Keratinocyte (primary cell): ENCODE data around the gene MAD1L1. TPM values are rescaled to one million over a fixed set of nuclear protein-coding genes. Genes with fewer than 3 reads are reported as not detected.

Experiments
- DNase-seq: peaks from one replicate; pipeline ENCODE4 v3.0.0-alpha.2; 2011; ENCODE audit warnings: low read depth, missing footprints, low spot score
- FAIRE-seq: peaks from 2 replicates; lab custom pipeline; 2011; peaks lifted over from hg19 to GRCh38; lab: Jason Lieb, UNC
- H2AFZ ChIP-seq: 2 replicates; pipeline ENCODE4 v1.6.0; 2012; ENCODE audit warnings: low read length, control low read depth, inconsistent platforms; ENCODE audit not compliant: control insufficient read depth
- H3K27ac ChIP-seq: 2 replicates; pipeline ENCODE4 v1.5.1; 2011; ENCODE audit warnings: low read length; ENCODE audit not compliant: control insufficient read depth, insufficient read depth
- H3K27me3 ChIP-seq: 3 replicates; pipeline ENCODE4 v1.6.0; 2011; ENCODE audit warnings: low read length; ENCODE audit not compliant: control insufficient read depth, insufficient read depth; ENCODE audit errors: extremely low read depth
- H3K36me3 ChIP-seq, 2 experiments: 2 replicates in 1 of 2; 3 replicates in 1 of 2; pipeline ENCODE4 v1.5.1; 2011; ENCODE audit warnings: low read length in 2 of 2, mild to moderate bottlenecking in 1 of 2; ENCODE audit not compliant: control insufficient read depth in 2 of 2, insufficient read depth in 2 of 2; ENCODE audit errors: extremely low read depth in 1 of 2
- H3K4me1 ChIP-seq: 3 replicates; pipeline ENCODE4 v1.5.1; 2011; ENCODE audit warnings: low read length; ENCODE audit not compliant: control insufficient read depth, insufficient read depth; ENCODE audit errors: extremely low read depth
- H3K4me2 ChIP-seq: 3 replicates; pipeline ENCODE4 v1.6.0; 2011; ENCODE audit warnings: low read depth, low read length; ENCODE audit not compliant: control insufficient read depth, insufficient read depth; ENCODE audit errors: extremely low read depth
- H3K4me3 ChIP-seq, 3 experiments: fragments of 200-600 bp in 1 of 3; sonication (generic) in 1 of 3; 2 replicates in 2 of 3; 3 replicates in 1 of 3; pipeline ENCODE4 v1.5.1; 2011 to 2016; ENCODE audit warnings: low read length in 3 of 3, mild to moderate bottlenecking in 3 of 3, control low read depth in 2 of 3, inconsistent platforms in 1 of 3, low read depth in 1 of 3, mixed read lengths in 1 of 3, mixed run types in 1 of 3, moderate library complexity in 1 of 3; ENCODE audit not compliant: control insufficient read depth in 2 of 3, insufficient read depth in 2 of 3; ENCODE audit errors: extremely low read depth in 1 of 3
- H3K79me2 ChIP-seq: 2 replicates; pipeline ENCODE4 v1.6.0; 2012; ENCODE audit warnings: low read length; ENCODE audit not compliant: control insufficient read depth, insufficient read depth
- H3K9ac ChIP-seq: 3 replicates; pipeline ENCODE4 v1.6.0; 2011; ENCODE audit warnings: low read length; ENCODE audit not compliant: control insufficient read depth, insufficient read depth; ENCODE audit errors: extremely low read depth
- H3K9me1 ChIP-seq: 3 replicates; pipeline ENCODE4 v1.6.0; 2011; ENCODE audit warnings: low read length; ENCODE audit not compliant: control insufficient read depth, insufficient read depth; ENCODE audit errors: extremely low read depth
- H3K9me3 ChIP-seq: 2 replicates; pipeline ENCODE4 v1.5.1; 2012; ENCODE audit warnings: low read depth, low read length; ENCODE audit not compliant: control insufficient read depth
- H4K20me1 ChIP-seq: 3 replicates; pipeline ENCODE4 v1.6.0; 2011; ENCODE audit warnings: low read length; ENCODE audit not compliant: control insufficient read depth, insufficient read depth; ENCODE audit errors: extremely low read depth
- EZH2 ChIP-seq: IDR thresholded peaks from one replicate; pipeline ENCODE4 v1.6.1; 2012; ENCODE audit warnings: inconsistent platforms, mild to moderate bottlenecking, low read length, moderate library complexity
- dilution Hi-C: fragments of 300-500 bp; cut with MboI; formaldehyde crosslinking; loops from one replicate; pipeline ENCODE4 v1.7.0; 2020; ENCODE audit warnings: low sequenced_read_pairs; ENCODE audit not compliant: extremely low pct_ligation_motif_present
- polyA plus RNA-seq, 5 experiments: library from polyadenylated mRNA; depleted of rRNA in 3 of 5; stranded (reverse) in 3 of 5; stranded (forward) in 1 of 5; unstranded in 1 of 5; fragments of >200 nt; gene quantifications; 1 replicate in 1 of 5; 2 replicates in 3 of 5; 3 replicates in 1 of 5; pipeline versions ENCODE4 v1.2.1 to v1.2.3, GENCODE V29; 2011 to 2012; ENCODE audit warnings: missing spikeins in 2 of 5, low read depth in 1 of 5, low replicate concordance in 1 of 5
- TF ChIP-seq, protein P1 (sequence below), 3 experiments: IDR thresholded peaks in 1 of 3; conservative IDR thresholded peaks in 1 of 3; optimal IDR thresholded peaks in 1 of 3; 2 replicates in 2 of 3; 3 replicates in 1 of 3; pipeline versions ENCODE3 to v1.5.1; 2011; ENCODE audit warnings: low read length in 3 of 3, mild to moderate bottlenecking in 3 of 3, moderate library complexity in 2 of 3, control low read depth in 1 of 3, inconsistent platforms in 1 of 3; ENCODE audit not compliant: insufficient read depth in 2 of 3; ENCODE audit errors: extremely low read depth in 1 of 3

Gene MAD1L1
- polyA plus RNA-seq, 1 donor (not counting 4 experiments of a cell fraction or from before 2014, with no cell fraction given): 18.0 TPM

DNA sequence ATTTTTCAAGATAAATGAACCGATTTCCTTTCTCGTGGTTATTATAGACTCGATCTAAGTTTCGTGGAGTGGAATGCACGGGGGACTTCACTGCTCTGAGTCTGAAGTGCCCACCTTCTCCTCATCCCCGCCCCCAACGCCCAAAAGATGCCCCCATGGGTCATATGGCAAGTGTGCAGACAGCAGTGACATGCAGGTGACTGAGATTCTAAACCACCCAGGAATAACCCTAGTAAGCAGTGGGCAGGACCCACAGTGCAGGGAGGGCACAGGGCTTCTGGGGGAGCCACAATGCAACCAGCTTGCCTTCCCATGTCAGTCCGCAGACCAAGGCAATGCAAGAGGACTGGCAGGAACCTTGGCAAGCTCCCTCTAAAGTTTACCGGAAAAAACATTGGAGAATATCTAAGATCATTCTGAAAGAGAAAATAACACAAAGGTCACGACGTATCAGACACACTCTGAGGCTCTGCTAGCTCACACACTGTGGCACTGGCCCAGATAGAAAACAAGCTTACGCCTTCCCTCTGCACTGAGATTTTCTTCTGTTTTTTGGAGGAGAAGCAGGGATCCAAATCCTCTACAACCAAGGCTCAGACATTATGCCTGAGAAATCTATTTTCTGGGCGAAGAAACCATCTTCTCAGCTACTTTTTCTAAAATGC is 239.6 kb downstream of the MAD1L1 start:
- Histone ChIP-seq H3K36me3 (no peaks in the 10 kb centered on the region), H3K79me2 (no peaks in the 10 kb centered on the region), H3K9me1 (no peaks in the 10 kb centered on the region), H3K9ac (no peak overlapping the region), H3K4me1 (no peaks in the 10 kb centered on the region), H3K27ac (no peak overlapping the region), H3K9me3 (no peaks in the 10 kb centered on the region), H4K20me1 (no peaks in the 10 kb centered on the region), H3K4me3 (no peak overlapping the region), H3K27me3 (no peaks in the 10 kb centered on the region), H3K4me2 (no peak overlapping the region), H2AFZ (no peak overlapping the region)
- FAIRE-seq (no peak), DNase-seq (no peak)
- dilution Hi-C loops: no loop called here
- TF ChIP-seq, protein P1, sequence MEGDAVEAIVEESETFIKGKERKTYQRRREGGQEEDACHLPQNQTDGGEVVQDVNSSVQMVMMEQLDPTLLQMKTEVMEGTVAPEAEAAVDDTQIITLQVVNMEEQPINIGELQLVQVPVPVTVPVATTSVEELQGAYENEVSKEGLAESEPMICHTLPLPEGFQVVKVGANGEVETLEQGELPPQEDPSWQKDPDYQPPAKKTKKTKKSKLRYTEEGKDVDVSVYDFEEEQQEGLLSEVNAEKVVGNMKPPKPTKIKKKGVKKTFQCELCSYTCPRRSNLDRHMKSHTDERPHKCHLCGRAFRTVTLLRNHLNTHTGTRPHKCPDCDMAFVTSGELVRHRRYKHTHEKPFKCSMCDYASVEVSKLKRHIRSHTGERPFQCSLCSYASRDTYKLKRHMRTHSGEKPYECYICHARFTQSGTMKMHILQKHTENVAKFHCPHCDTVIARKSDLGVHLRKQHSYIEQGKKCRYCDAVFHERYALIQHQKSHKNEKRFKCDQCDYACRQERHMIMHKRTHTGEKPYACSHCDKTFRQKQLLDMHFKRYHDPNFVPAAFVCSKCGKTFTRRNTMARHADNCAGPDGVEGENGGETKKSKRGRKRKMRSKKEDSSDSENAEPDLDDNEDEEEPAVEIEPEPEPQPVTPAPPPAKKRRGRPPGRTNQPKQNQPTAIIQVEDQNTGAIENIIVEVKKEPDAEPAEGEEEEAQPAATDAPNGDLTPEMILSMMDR (optimal IDR thresholded peaks at IDR 0.05 in 1 of 3, IDR thresholded peaks at IDR 0.05 in 1 of 3, conservative IDR thresholded peaks at IDR 0.05 in 1 of 3; ENCODE audit: extremely low read depth in 1 of 3, insufficient read depth in 2 of 3, low read length in 3 of 3): no peak
- TF ChIP-seq EZH2: no peak

DNA sequence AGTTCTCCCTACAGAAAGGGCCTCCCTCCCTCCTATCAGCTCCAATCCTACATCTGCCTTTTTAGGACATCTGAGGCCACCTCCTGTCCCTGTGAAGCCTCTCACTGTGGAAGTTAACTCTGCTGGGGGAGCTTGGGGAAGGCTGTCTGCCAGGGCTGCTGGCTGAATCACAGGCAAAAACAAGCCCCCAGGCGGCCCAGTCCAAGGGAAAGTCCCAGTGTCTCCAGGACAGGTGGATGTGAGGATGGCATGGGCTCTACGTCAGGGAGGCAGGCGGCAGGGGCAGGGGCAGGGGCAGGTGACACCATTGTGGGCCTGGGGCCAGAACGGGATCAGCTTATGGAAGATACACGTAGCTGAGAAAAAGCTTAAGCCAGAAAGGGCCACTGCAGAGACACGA is 240.2 kb downstream of the MAD1L1 start:
- H3K4me3 ChIP-seq: no peak overlapping the region
- no peaks in the 10 kb centered on the region for H4K20me1 ChIP-seq
- H3K9me3 ChIP-seq: no peaks in the 10 kb centered on the region
- FAIRE-seq (no peak), DNase-seq (no peak)
- H3K27ac ChIP-seq: no peak overlapping the region
- H3K27me3 ChIP-seq: no peaks in the 10 kb centered on the region
- no peaks in the 10 kb centered on the region for H3K79me2 ChIP-seq
- H3K4me2 ChIP-seq: no peak overlapping the region
- H3K36me3 ChIP-seq: no peaks in the 10 kb centered on the region
- no peak for TF ChIP-seq EZH2
- TF ChIP-seq, protein P1 (optimal IDR thresholded peaks at IDR 0.05 in 1 of 3, IDR thresholded peaks at IDR 0.05 in 1 of 3, conservative IDR thresholded peaks at IDR 0.05 in 1 of 3; ENCODE audit: extremely low read depth in 1 of 3, insufficient read depth in 2 of 3, low read length in 3 of 3): no peak
- no peaks in the 10 kb centered on the region for H3K9me1 ChIP-seq
- H2AFZ ChIP-seq: no peak overlapping the region
- H3K4me1 ChIP-seq: no peaks in the 10 kb centered on the region
- dilution Hi-C loops: no loop called here
- H3K9ac ChIP-seq: no peak overlapping the region
